ENCODE measurements around the gene CHD5. TPM values are rescaled to one million over a fixed set of nuclear protein-coding genes. Genes with fewer than 3 reads are reported as not detected.

Gene CHD5
- total RNA-seq, result 1 to 10 TPM in 3 of 9 donors, under 1 TPM in 4, not detected in 2; 0.07 to 8.9 (median 0.32) TPM
- 10 to 100 TPM in 1 of 3 donors, 1 to 10 TPM in 2; 1.8 to 56.5 (median 4.9) TPM for polyA plus RNA-seq
- long read RNA-seq, donor 1, result 0 reads
- long read RNA-seq, donor 2, result 0 reads
- long read RNA-seq, donor 3, result 0 reads
- long read RNA-seq, donor 4, result 0 reads
- long read RNA-seq, donor 5, result 0 reads
- long read RNA-seq, donor 6, partial matches to known transcripts, result 0 of 2 reads
- long read RNA-seq, donor 6, other reads (novel, unspliced or antisense), result 2 of 2 reads
- long read RNA-seq, donor 7, result 0 reads
- long read RNA-seq, donor 8, result 0 reads
- long read RNA-seq, donor 9, result 0 reads
- long read RNA-seq, donor 10, result 0 reads

- DNase-seq, result peak in 1 of 7 donors; percentile 76
- peaks cover 41% of the 10 kb centered on the region for H3K27me3 ChIP-seq
- intact Hi-C loops (cut with DNase I), result no loop called here
- 1 to 8% (median 2%) methylated on average over 8 to 57 of the region's 57 CpGs; no CpG with 5 or more reads in 1 of the 4 donors for WGBS, 4 donors
- peaks cover 0 to 3% of the 10 kb centered on the region in 2 donors for H3K36me3 ChIP-seq (replicated peaks in 1 of 2)
- H3K4me3 ChIP-seq, result peak within 1 kb of the TSS in 1 of 4 donors; percentile 26
- H3K27ac ChIP-seq, result peak within 1 kb of the TSS in 1 of 5 donors; percentile 41
- H3K4me1 ChIP-seq (replicated peaks in 1 of 2), result peaks cover 0 to 8% of the 10 kb centered on the region in 2 donors
- no peaks in the 10 kb centered on the region for H3K9me3 ChIP-seq (replicated peaks in 1 of 3)
- TF ChIP-seq, protein P1, sequence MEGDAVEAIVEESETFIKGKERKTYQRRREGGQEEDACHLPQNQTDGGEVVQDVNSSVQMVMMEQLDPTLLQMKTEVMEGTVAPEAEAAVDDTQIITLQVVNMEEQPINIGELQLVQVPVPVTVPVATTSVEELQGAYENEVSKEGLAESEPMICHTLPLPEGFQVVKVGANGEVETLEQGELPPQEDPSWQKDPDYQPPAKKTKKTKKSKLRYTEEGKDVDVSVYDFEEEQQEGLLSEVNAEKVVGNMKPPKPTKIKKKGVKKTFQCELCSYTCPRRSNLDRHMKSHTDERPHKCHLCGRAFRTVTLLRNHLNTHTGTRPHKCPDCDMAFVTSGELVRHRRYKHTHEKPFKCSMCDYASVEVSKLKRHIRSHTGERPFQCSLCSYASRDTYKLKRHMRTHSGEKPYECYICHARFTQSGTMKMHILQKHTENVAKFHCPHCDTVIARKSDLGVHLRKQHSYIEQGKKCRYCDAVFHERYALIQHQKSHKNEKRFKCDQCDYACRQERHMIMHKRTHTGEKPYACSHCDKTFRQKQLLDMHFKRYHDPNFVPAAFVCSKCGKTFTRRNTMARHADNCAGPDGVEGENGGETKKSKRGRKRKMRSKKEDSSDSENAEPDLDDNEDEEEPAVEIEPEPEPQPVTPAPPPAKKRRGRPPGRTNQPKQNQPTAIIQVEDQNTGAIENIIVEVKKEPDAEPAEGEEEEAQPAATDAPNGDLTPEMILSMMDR (IDR thresholded peaks at IDR 0.05), result peak in 1 of 6 experiments; percentile 6
- no peak for TF ChIP-seq POLR2A (IDR thresholded peaks at IDR 0.05)
These were observed at the start of gene CHD5 for GRCh38 chr1:6180268-6180706. Gene CHD5 (minus strand): TSS chr1:6180321. CDS start chr1:6180023, 298 bp downstream.

DNA sequence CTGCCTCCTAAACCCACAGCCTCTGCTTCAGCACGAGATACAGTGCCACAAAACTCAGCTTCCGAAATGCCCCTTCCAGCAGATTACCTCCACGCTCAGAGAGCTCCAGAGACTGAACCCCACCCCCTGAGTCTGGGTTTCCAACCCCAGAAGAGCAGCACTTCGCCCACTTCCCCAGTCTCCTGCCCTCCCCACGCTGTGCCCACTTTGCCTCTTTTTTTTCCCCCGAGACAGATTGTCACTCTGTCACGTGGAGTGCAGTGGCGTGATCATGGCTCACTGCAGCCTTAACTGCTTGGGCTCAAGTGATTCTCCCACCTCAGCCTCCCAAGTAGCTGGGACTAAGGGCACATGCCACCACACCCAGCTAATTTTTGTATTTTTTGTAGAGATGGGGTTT, 45.5 kb upstream of the CHD5 start:
- Histone ChIP-seq H3K4me3 (no peak overlapping the region), H3K27ac (peak overlapping the region in 3 of 5 donors; percentile 20 to 77 (median 37)), H3K4me1 (replicated peaks in 1 of 2) (peaks cover 6 to 19% of the 10 kb centered on the region in 2 donors), H3K27me3 (no peaks in the 10 kb centered on the region), H3K36me3 (replicated peaks in 1 of 2) (peaks cover 0 to 67% of the 10 kb centered on the region in 2 donors), H3K9me3 (replicated peaks in 1 of 3) (no peaks in the 10 kb centered on the region)
- DNase-seq, result no peak
- WGBS, 4 donors, result 90 to 97% (median 94%) methylated on average over 8 of the region's 8 CpGs
- intact Hi-C loops (cut with DNase I), result no loop called here
- TF ChIP-seq, protein P1 (IDR thresholded peaks at IDR 0.05), result no peak
- no peak for TF ChIP-seq POLR2A (IDR thresholded peaks at IDR 0.05)

- no peak for TF ChIP-seq POLR2A (IDR thresholded peaks at IDR 0.05)
- intact Hi-C loops (cut with DNase I), result no loop called here
- H3K4me3 ChIP-seq, result no peak overlapping the region
These were observed 44.6 kb upstream of the CHD5 start for GRCh38 chr1:6224718-6225117.

DNA sequence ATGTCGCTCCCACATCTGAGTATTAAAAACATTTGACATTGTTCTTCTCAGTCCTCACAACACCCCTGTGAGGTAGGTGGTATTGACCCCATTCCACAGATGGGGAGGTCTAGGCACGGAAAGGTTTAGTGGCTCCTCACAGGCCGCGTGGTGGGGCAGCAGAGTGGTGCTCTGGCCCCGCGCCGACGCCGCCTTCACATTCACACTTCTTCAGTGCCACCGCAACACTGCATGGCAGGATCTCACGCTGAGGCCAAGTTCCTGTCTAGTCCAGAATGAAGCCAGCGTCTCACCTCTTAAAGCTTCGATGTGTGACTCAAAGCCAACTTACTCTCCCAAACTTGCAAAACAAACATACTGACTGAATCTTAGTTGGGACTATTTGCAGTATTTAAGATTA, 43.5 kb upstream of the CHD5 start:
- Histone ChIP-seq H3K27me3 (no peaks in the 10 kb centered on the region), H3K4me3 (no peak overlapping the region), H3K36me3 (replicated peaks in 1 of 2) (peaks cover 0 to 48% of the 10 kb centered on the region in 2 donors), H3K27ac (peak overlapping the region in 1 of 5 donors; percentile 51), H3K4me1 (replicated peaks in 1 of 2) (peaks cover 6 to 19% of the 10 kb centered on the region in 2 donors), H3K9me3 (replicated peaks in 1 of 3) (no peaks in the 10 kb centered on the region)
- WGBS, 4 donors, result 95 to 97% (median 97%) methylated on average over 13 of the region's 13 CpGs
- no peak for TF ChIP-seq POLR2A (IDR thresholded peaks at IDR 0.05)
- TF ChIP-seq, protein P1 (IDR thresholded peaks at IDR 0.05), result no peak
- intact Hi-C loops (cut with DNase I), result no loop called here
- no peak for DNase-seq

More at GRCh38 chr1:6224718-6225117, 44.6 kb upstream of the CHD5 start:
- Histone ChIP-seq H3K9me3 (replicated peaks in 1 of 3) (no peaks in the 10 kb centered on the region), H3K27ac (peak overlapping the region in 3 of 5 donors; percentile 20 to 77 (median 37)), H3K27me3 (no peaks in the 10 kb centered on the region), H3K4me1 (replicated peaks in 1 of 2) (peaks cover 6 to 19% of the 10 kb centered on the region in 2 donors), H3K36me3 (replicated peaks in 1 of 2) (peaks cover 0 to 57% of the 10 kb centered on the region in 2 donors)
- 57 to 63% (median 60%) methylated on average over 15 of the region's 15 CpGs for WGBS, 4 donors
- peak in 4 of 7 donors; percentile 60 to 66 (median 64) for DNase-seq

Measured in adrenal gland (tissue), 19 donors.